IMR-90 (cell line): ENCODE data around the gene PLPPR3.

Experiments
- CTCF ChIP-seq: conservative IDR thresholded peaks from 2 replicates; pipeline ENCODE4 v1.5.1; 2012; ENCODE audit warnings: mild to moderate bottlenecking, low read depth, low read length, improper control_type of control experiment
- MXI1 ChIP-seq: IDR thresholded peaks from 2 replicates; pipeline ENCODE4 v1.6.1; 2012; ENCODE audit warnings: low read depth, mild to moderate bottlenecking, low read length, moderate library complexity, borderline replicate concordance
- POLR2A ChIP-seq: IDR thresholded peaks from 2 replicates; pipeline ENCODE4 v1.6.1; 2012; ENCODE audit warnings: mild to moderate bottlenecking, low read depth, low read length
- RCOR1 ChIP-seq: IDR thresholded peaks from 2 replicates; pipeline ENCODE4 v1.6.1; 2012; ENCODE audit warnings: mild to moderate bottlenecking, low read length, improper control_type of control experiment; ENCODE audit not compliant: insufficient replicate concordance

GRCh38 chr19:824885-825284 lies 3.1 kb upstream of the PLPPR3 start:
- TF ChIP-seq CTCF (no peak), POLR2A (no peak), MXI1 (no peak), RCOR1 (no peak)
